ENCODE results near the gene OPCML.
A peak's percentile ranks its signal among the peaks of the same experiment; 100 is the strongest.

OPCML gene

GRCh38 chr11:132894606-132895005 is 637.7 kb downstream of the OPCML start:
- DNase-seq (ENCODE audit: low spot score), result no peak

DNA sequence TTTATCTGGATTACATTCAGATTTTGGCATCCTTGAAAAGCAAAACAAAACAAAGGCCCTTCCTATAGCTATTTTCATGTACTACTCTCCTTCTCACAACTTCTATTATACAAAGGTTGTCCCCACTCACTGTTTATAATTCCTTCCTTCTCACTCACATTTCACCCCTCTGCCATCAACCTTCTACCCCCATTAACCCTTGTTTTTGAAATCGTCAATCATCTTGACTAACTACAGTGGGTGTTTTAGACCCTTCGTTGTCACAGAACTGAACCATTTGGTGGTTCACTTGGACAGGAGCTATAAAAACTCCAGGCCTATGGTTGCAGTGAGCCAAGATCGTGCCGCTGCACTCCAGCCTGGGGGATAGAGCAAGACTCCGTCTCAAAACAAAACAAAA is 639.4 kb downstream of the OPCML start:
- no peak for DNase-seq (ENCODE audit: low spot score)

DNA sequence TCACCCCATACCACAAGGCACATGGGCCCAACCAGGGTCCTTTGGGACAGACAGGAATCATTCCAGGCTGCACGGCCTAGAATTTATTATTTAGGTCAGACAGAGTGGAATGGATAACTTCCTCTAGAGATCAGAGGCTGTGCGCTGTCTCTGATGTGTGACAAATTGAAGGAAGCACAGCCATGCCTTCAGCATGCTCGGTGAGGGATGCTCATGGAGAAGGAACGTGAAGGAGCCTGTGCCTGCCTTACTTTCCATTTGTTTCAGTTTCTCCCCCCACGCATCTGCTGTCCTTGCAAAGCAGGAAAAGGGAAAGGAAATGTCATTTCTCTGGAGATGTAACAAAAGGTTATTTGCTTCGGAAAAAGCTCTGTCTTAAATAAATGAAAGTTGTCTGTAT is 644.1 kb downstream of the OPCML start:
- no peak for DNase-seq (ENCODE audit: low spot score)

- peak; percentile 50 for DNase-seq (ENCODE audit: low spot score)
These were observed 646.0 kb downstream of the OPCML start for GRCh38 chr11:132886335-132886734.

- no peak for DNase-seq (ENCODE audit: low spot score)
These were observed 649.1 kb downstream of the OPCML start for GRCh38 chr11:132883241-132883640.

DNA sequence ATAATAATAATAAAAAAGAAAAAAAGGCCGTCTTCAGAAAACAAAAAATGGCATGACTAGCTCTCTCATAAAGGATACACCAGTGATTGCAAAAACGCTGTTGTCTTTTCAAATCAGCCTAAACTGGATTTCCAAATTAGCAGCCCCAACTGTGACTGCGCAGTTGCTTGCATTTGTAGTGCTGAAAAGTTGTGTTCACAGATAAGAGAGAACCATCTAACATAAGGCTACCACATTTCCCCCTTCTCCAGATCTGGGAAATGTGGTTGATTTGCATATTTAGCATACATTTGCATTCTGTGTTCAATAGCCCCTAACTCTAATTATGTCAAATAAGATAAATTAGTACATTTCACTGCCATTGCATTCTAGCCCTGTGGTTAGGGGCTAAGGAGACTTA is 650.7 kb downstream of the OPCML start:
- no peak for DNase-seq (ENCODE audit: low spot score)

DNA sequence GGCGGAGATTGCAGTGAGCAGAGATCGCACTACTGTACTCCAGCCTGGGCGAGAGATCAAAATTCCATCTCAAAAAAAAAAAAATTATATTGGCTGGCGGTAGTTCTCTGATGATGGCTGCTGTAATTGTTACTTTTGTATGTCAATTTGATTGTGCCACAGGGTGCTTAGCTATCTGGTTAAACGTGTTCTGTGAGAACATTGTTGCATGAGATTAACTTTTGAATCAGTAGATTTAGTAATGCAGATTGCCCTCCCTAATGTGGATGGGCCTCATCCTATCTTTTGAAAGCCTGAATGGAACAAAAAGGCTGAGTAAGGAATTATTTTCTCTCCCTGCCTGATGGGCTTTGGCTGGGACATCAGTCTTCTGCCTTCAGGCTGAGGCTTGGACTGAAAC is 654.2 kb downstream of the OPCML start:
- DNase-seq (ENCODE audit: low spot score), result no peak

GRCh38 chr11:132876705-132877104 is 655.6 kb downstream of the OPCML start:
- DNase-seq (ENCODE audit: low spot score), result no peak

DNA sequence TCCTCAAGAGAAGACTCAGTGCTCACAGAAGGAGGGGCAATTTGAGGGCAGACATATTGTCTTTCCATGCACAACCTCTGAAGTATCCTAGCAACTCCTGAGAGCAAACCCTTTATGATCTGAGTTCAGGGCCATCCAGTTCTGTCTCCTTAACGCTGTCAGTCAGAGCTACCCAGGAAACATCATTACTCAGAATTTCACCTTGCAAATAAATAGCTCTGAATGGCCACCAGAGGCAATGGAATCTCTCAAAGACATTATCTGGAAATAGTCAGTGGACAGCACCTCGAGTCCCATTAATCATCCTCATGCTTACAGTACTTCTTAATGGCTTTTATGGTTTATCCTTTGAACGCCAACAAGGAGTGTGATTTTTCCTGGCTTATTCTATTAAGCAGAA is 656.1 kb downstream of the OPCML start:
- DNase-seq (ENCODE audit: low spot score), result no peak

DNA sequence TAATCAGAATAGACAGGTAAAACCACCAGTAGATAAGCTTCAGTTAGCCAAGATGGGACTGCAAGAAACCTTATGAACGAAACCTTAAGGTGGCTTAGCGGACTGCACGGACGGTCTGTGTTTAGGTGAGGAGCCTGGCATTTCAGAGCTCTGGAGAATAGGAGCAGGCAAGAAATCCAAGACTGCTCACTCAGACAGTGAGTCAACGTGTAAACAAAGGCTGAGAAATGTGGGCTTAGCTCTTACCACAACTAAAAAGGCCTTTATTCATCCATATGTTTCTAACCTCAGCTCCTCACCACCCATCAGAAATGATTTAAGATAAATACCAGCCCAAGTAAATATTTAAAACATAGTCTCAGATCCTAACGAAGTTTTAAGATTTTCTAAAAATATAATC is 657.7 kb downstream of the OPCML start:
- DNase-seq (ENCODE audit: low spot score), result peak; percentile 33

- DNase-seq (ENCODE audit: low spot score), result no peak
These were observed 658.5 kb downstream of the OPCML start for GRCh38 chr11:132873841-132874240.

DNA sequence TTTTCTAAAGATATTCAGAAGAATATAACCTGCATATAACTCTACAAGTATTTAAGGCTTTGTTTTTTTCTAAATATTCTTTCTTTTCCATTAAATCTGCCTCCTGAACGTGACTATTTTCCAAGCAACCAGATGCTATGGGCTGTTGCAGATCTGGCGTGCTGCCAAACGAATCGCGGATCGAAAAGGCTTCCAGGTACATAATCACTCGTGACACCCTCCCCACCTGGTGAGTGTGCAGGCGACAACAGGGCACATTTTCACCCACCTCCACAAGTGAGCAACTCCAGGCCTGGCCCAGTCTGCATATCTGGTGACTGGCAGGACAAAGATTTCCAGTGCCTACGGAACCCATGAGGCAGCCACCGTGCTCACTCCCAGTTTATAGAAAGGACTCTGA is 660.1 kb downstream of the OPCML start:
- DNase-seq (ENCODE audit: low spot score), result no peak

GRCh38 chr11:132866783-132867545 is 665.3 kb downstream of the OPCML start:
- DNase-seq (ENCODE audit: low spot score), result no peak

DNA sequence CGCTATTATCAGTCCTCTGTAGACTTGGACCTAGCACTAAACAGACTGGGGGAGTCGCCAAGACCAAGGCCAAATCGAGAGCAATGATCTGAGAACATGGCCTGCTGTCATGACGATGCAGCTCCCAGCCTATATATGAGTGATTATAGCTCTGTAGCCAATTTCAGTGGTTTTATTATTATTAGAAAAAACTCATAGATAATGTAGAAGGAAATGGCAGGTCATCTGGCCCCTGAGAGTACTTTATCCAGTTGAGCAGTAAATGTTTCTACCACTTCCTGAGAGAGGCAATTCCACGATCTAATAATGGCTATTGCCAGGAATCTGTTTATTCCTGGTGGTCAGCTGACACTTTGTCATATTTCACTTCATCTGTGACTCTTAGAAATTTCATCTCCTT is 666.7 kb downstream of the OPCML start:
- no peak for DNase-seq (ENCODE audit: low spot score)

GRCh38 chr11:132864811-132865576 is 667.3 kb downstream of the OPCML start:
- DNase-seq (ENCODE audit: low spot score), result no peak

- no peak for DNase-seq (ENCODE audit: low spot score)
These were observed 669.4 kb downstream of the OPCML start for GRCh38 chr11:132862933-132863332.

DNA sequence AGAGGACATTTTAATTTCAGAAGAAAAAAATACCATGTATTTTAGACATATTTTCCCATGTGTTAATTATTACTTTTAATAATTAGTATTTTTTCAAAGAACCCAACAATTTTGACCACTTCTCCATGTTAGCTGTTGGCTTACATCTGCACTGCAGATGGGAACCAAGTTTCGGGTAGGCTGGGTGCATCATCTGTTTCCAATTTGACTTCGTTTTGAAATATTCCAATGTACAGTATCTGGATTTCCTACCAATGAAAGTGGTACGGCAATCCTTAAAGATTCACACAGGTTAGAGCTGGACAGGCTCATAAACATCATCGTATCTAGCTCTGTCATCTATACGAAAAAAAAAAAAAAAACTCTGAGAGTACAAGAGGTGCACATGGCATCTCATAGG is 670.2 kb downstream of the OPCML start:
- no peak for DNase-seq (ENCODE audit: low spot score)

DNA sequence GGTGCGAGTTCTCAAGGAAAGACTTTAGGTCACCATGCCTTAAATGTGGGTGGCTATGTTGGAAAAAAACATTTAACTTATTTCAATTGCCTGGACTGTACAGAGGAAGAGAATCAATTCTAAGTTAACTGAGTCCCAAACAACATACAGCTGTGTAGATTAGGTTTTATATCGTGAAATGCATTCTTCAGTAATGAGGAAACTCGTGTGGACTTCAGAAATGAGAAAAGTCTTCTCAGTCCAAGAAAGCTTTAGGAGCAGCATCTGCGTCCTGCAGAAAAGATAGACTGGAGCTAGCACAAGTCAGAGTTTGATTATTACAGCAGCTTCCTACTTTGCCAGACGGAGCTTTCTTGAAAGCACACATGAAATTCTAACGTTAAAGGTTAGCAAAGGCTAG is 673.0 kb downstream of the OPCML start:
- no peak for DNase-seq (ENCODE audit: low spot score)

DNA sequence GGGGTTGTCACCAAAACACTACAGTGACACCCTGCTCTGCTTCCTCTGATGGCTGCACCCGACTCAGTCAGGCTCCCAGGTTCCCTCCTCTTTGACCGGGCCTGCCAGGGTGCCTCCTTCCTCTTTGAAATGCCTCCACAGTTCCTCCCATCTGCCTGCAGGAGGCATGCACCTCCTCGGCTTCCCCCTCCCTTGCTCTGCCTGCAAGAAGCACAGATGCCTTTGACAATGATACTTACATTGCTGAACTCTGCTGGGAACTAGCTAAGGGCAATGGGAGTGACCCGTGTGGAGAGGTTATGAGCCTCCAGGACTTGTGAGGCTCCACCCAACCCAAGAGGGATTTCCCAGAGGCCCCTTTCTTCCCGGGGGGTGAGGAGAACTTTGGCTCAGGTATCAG is 674.1 kb downstream of the OPCML start:
- peak; percentile 32 for DNase-seq (ENCODE audit: low spot score)

DNA sequence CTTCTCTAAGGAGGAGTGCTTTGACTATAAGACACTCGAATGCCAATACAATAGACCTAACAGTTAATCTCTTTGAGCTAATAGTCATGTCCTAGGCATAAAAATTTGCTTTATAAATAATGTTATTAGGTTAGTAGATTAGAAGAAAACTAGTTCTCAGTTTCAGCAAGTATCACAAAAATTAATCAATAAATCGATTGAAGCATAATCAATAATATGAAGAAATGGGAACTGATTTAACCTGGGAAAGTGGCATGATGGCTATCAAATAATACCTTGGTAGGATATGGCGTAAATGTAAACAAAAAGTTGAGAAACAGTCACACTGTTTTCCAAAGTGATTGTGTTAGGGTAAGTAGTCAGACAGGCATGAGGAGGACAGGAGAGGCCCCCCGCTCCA is 676.3 kb downstream of the OPCML start:
- no peak for DNase-seq (ENCODE audit: low spot score)

GRCh38 chr11:132855516-132855915 is 676.8 kb downstream of the OPCML start:
- DNase-seq (ENCODE audit: low spot score), result no peak

DNA sequence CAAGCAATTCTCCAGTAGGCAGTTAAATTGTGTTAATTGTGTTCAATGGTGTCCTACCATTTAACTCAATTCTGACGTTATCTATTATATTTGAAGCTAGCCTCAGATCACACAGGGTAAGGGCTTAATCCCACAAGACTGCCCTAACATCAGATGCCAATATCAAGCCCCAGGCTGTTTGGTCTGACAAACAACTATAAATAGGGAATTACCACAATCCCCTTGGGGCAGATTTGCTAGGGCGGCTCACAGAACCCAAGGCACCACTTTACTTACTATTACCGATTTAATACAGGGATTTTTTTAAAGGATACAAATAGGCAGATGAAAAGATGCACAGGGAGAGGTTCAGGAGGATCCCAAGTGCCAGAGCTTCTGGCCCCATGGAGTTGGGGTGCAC is 678.4 kb downstream of the OPCML start:
- no peak for DNase-seq (ENCODE audit: low spot score)

GRCh38 chr11:132852361-132852760 is 679.9 kb downstream of the OPCML start:
- no peak for DNase-seq (ENCODE audit: low spot score)

DNA sequence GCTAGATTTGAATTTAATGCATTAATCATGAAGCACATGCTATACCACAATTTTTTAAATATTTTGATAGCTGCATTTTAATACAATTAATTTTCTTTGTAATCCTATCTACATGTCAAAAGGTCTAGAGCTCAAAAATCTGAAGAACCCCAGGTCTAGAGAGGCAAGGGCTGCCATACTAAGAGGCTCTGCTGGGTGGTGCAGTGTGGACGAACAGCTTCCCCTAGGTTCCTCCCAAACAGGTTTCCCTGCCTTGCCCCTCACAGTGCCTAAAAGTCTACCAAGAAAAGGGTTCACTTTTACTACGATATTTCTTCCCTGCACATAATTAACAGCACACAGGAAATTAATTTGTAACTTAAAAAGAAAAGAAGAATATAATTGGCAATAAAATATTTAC is 681.1 kb downstream of the OPCML start:
- no peak for DNase-seq (ENCODE audit: low spot score)

Data from AG08396 (cell line).